H1 (cell line): ENCODE data around the gene THRB. TPM values are rescaled to one million over a fixed set of nuclear protein-coding genes. Genes with fewer than 3 reads are reported as not detected.

Source experiments
- CBX5 ChIP-seq: fragments of 300-800, 300-1000 bp; sonication (generic); IDR thresholded peaks from 2 replicates; pipeline ENCODE4 v1.7.1; 2016; ENCODE audit warnings: antibody characterized with exemption, low read length, low read depth
- CHD7 ChIP-seq: fragments of 300-600 bp; sonication (generic); IDR thresholded peaks from 2 replicates; pipeline ENCODE4 v1.7.1; 2012; ENCODE audit warnings: low read length, moderate library complexity, mild to moderate bottlenecking, inconsistent platforms; ENCODE audit not compliant: insufficient replicate concordance
- KDM5A ChIP-seq: fragments of 200-600 bp; IDR thresholded peaks from 2 replicates; pipeline ENCODE4 v1.7.1; 2012; ENCODE audit warnings: mild to moderate bottlenecking, low read length, inconsistent platforms, mixed read lengths
- polyA plus RNA-seq, 7 experiments: library from polyadenylated mRNA; depleted of rRNA in 3 of 7; stranded (reverse) in 5 of 7; unstranded in 2 of 7; fragments of >200 nt in 5 of 7; fragments of 200-250 nt in 2 of 7; gene quantifications; 1 replicate in 5 of 7; 2 replicates in 1 of 7; 4 replicates in 1 of 7; pipeline versions ENCODE4 v1.2.1 to v1.2.3, GENCODE V29; 2011 to 2013; ENCODE audit warnings: missing spikeins in 2 of 7, mixed read lengths in 2 of 7
- total RNA-seq: library from RNA; stranded (reverse); fragmentation: NEBNext Ultra II Directional; extraction: Animal tissue kit (Norgen Biotek cat#: 25700); gene quantifications from 2 replicates; pipeline ENCODE4 v1.2.1, GENCODE V29; 2021

The THRB gene
- total and polyA plus RNA-seq, 2 of the 8 experiments (the other 6 are each of a cell fraction or from before 2014, with no cell fraction given): 0.98 to 3.9 TPM

DNA sequence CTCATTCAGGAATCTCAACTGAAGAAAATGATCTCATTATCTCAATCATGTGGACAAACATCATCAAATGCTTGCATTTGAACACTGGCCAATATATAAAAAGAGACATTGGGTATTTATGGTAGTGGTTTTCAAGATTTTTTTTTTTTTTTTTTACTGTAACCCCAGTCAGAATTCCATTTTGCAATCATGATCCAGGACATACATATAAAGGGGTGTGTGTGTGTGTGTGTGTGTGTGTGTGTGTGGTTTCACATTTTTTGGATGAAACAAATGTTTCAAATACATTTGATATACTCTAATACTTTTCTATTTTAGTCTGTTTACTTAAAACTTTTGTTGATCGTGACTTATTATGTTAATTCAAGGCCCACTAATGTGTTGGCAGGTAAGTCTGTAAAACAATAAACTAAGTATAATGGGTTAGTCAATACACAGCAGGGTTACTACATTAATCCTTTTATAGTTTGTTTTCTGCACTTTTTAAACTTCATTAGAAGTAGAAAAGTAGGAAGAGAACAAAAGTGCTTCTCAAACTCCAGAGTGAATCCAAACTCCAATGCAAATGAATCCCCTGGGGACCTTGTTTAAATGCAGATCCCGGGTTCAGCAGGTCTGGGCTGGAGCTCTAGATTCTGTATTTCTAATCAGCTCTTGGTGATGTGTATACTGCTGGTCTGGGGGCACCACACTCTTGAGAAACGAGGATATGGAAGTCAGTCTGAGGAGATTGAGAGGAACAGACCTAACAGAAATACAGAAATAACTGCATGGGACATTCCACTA is 17.6 kb downstream of the THRB start (continued):
- TF ChIP-seq CHD7: peak; percentile 81
- no peak for TF ChIP-seq CBX5
- TF ChIP-seq KDM5A: no peak
